KMS-11 (cell line): ENCODE measurements around the gene SHISA8.

Experiments
- H2AFZ ChIP-seq: fragments of 200-600 bp; sonication (generic); 2 replicates; pipeline ENCODE4 v1.6.1; 2016; ENCODE audit warnings: antibody characterized with exemption, mixed run types, low read depth
- H3K27ac ChIP-seq: fragments of 200-600 bp; sonication (generic); 2 replicates; pipeline ENCODE4 v1.6.1; 2016; ENCODE audit warnings: mild to moderate bottlenecking, mixed run types
- H3K27me3 ChIP-seq: fragments of 200-600 bp; sonication (generic); 2 replicates; pipeline ENCODE4 v1.6.1; 2017; ENCODE audit warnings: mild to moderate bottlenecking, low read depth, mixed run types, moderate library complexity; ENCODE audit not compliant: insufficient read depth
- H3K36me3 ChIP-seq: fragments of 200-600 bp; sonication (generic); 2 replicates; pipeline ENCODE4 v1.6.1; 2017; ENCODE audit warnings: mild to moderate bottlenecking, mixed run types; ENCODE audit not compliant: insufficient read depth
- H3K4me1 ChIP-seq: fragments of 200-600 bp; sonication (generic); 2 replicates; pipeline ENCODE4 v1.6.1; 2016; ENCODE audit warnings: mild to moderate bottlenecking, low read depth, mixed run types; ENCODE audit not compliant: poor library complexity, severe bottlenecking
- H3K4me2 ChIP-seq: fragments of 200-600 bp; sonication (generic); 2 replicates; pipeline ENCODE4 v1.7.0; 2016; ENCODE audit warnings: mild to moderate bottlenecking, mixed run types
- H3K4me3 ChIP-seq: fragments of 200-600 bp; sonication (generic); IDR thresholded peaks from 2 replicates; pipeline ENCODE4 v1.6.1; 2017; ENCODE audit warnings: low read depth, low read length, mixed read lengths; ENCODE audit not compliant: insufficient read depth
- H3K79me2 ChIP-seq: fragments of 200-600 bp; sonication (generic); 2 replicates; pipeline ENCODE4 v1.6.1; 2016; ENCODE audit warnings: low read depth, mixed run types; ENCODE audit not compliant: insufficient read depth
- H3K9ac ChIP-seq: fragments of 200-600 bp; sonication (generic); 2 replicates; pipeline ENCODE4 v1.6.1; 2016; ENCODE audit warnings: mild to moderate bottlenecking, mixed run types
- H4K20me1 ChIP-seq: fragments of 200-600 bp; sonication (generic); 2 replicates; pipeline ENCODE4 v1.6.1; 2016; ENCODE audit warnings: mild to moderate bottlenecking, mixed run types; ENCODE audit not compliant: insufficient read depth
- CTCF ChIP-seq: fragments of 200-600 bp; sonication (generic); conservative IDR thresholded peaks from 2 replicates; pipeline ENCODE4 v1.6.1; 2017; ENCODE audit warnings: low read depth, mild to moderate bottlenecking, antibody characterized with exemption, low read length, moderate library complexity, mixed read lengths

The SHISA8 gene

GRCh38 chr22:41935015-41935351 is 20.1 kb upstream of the SHISA8 start:
- H3K4me2 ChIP-seq = no peak overlapping the region
- no peaks in the 10 kb centered on the region for H3K27me3 ChIP-seq
- no peaks in the 10 kb centered on the region for H3K36me3 ChIP-seq
- H3K4me1 ChIP-seq = peaks cover 1% of the 10 kb centered on the region
- no peak overlapping the region for H3K27ac ChIP-seq
- no peak overlapping the region for H2AFZ ChIP-seq
- H3K9ac ChIP-seq = no peak overlapping the region
- H3K4me3 ChIP-seq = no peak overlapping the region
- TF ChIP-seq CTCF = no peak
- no peaks in the 10 kb centered on the region; the same call in 1 of the 2 replicates for H3K79me2 ChIP-seq
- no peaks in the 10 kb centered on the region for H4K20me1 ChIP-seq

- no peak overlapping the region for H3K4me2 ChIP-seq
- no peaks in the 10 kb centered on the region for H3K4me1 ChIP-seq
- H4K20me1 ChIP-seq = no peaks in the 10 kb centered on the region
- H3K27ac ChIP-seq = no peak overlapping the region
- H3K36me3 ChIP-seq = no peaks in the 10 kb centered on the region
- TF ChIP-seq CTCF = no peak
- H2AFZ ChIP-seq = no peak overlapping the region
- no peaks in the 10 kb centered on the region; the same call in 1 of the 2 replicates for H3K79me2 ChIP-seq
- no peak overlapping the region for H3K9ac ChIP-seq
- no peaks in the 10 kb centered on the region for H3K27me3 ChIP-seq
- no peak overlapping the region for H3K4me3 ChIP-seq
Measured at GRCh38 chr22:41934284-41935014, 19.6 kb upstream of the SHISA8 start.

- TF ChIP-seq CTCF = no peak
- Histone ChIP-seq H4K20me1 (no peaks in the 10 kb centered on the region), H3K27me3 (no peaks in the 10 kb centered on the region), H3K4me2 (no peak overlapping the region), H3K4me1 (no peaks in the 10 kb centered on the region), H3K27ac (no peak overlapping the region), H3K4me3 (no peak overlapping the region), H3K36me3 (no peaks in the 10 kb centered on the region), H3K9ac (no peak overlapping the region), H3K79me2 (no peaks in the 10 kb centered on the region), H2AFZ (no peak overlapping the region)
Measured at GRCh38 chr22:41933411-41934177, 18.7 kb upstream of the SHISA8 start.

GRCh38 chr22:41932353-41932752 is 17.5 kb upstream of the SHISA8 start:
- no peak overlapping the region for H3K4me2 ChIP-seq
- H4K20me1 ChIP-seq = no peaks in the 10 kb centered on the region
- no peaks in the 10 kb centered on the region for H3K4me1 ChIP-seq
- H3K4me3 ChIP-seq = no peak overlapping the region
- H3K36me3 ChIP-seq = no peaks in the 10 kb centered on the region
- peaks cover 3% of the 10 kb centered on the region; the same call in 1 of the 2 replicates for H3K27me3 ChIP-seq
- no peak for TF ChIP-seq CTCF
- no peaks in the 10 kb centered on the region for H3K79me2 ChIP-seq
- no peak overlapping the region for H2AFZ ChIP-seq
- no peak overlapping the region for H3K27ac ChIP-seq
- H3K9ac ChIP-seq = no peak overlapping the region
